CD14-positive monocyte (primary cell): ENCODE results near the gene SIGLEC1. TPM values are rescaled to one million over a fixed set of nuclear protein-coding genes. Genes with fewer than 3 reads are reported as not detected.

Source experiments
- DNase-seq, 3 donors: peaks; one replicate each; pipeline ENCODE4 v3.0.0-alpha.2; 2011 to 2022
- H2AFZ ChIP-seq: 2 replicates; pipeline ENCODE4 v1.6.0; 2012; ENCODE audit warnings: mild to moderate bottlenecking, low read depth, low read length, inconsistent platforms; ENCODE audit not compliant: insufficient read depth, poor library complexity, severe bottlenecking
- H3K27ac ChIP-seq, 2 donors: 1 replicate in 1 of 2; 2 replicates in 1 of 2; pipeline ENCODE4 v1.5.1; 2012 to 2013; ENCODE audit warnings: low read length in 2 of 2, control low read depth in 1 of 2, inconsistent platforms in 1 of 2, low read depth in 1 of 2, mild to moderate bottlenecking in 1 of 2
- H3K27me3 ChIP-seq, 2 donors: one replicate each; pipeline versions ENCODE4 v1.6.0 to v1.6.1; 2011 to 2013; ENCODE audit warnings: low read length in 2 of 2; ENCODE audit not compliant: control insufficient read depth in 2 of 2, insufficient read depth in 2 of 2
- H3K36me3 ChIP-seq, 2 donors: replicated peaks in 1 of 2; 1 replicate in 1 of 2; 2 replicates in 1 of 2; pipeline versions ENCODE4 v1.5.1 to v1.6.1; 2012 to 2013; ENCODE audit warnings: low read length in 2 of 2, control low read depth in 1 of 2, inconsistent platforms in 1 of 2, mild to moderate bottlenecking in 1 of 2; ENCODE audit not compliant: insufficient read depth in 2 of 2, control insufficient read depth in 1 of 2
- H3K4me1 ChIP-seq, 2 donors: 1 replicate in 1 of 2; 2 replicates in 1 of 2; pipeline versions ENCODE4 v1.5.1 to v1.6.1; 2012 to 2013; ENCODE audit warnings: low read length in 2 of 2, control low read depth in 1 of 2, inconsistent platforms in 1 of 2, mild to moderate bottlenecking in 1 of 2, moderate library complexity in 1 of 2; ENCODE audit not compliant: insufficient read depth in 2 of 2, control insufficient read depth in 1 of 2
- H3K4me2 ChIP-seq: replicated peaks from 2 replicates; pipeline ENCODE3; 2012; ENCODE audit warnings: low read length, moderate library complexity, mild to moderate bottlenecking; ENCODE audit not compliant: poor library complexity, severe bottlenecking; ENCODE audit errors: extremely low read depth
- H3K4me3 ChIP-seq, 3 experiments: fragments of 200-600 bp in 1 of 3; sonication (generic) in 1 of 3; replicated peaks in 1 of 3; 1 replicate in 2 of 3; 2 replicates in 1 of 3; pipeline ENCODE4 v1.5.1; 2011 to 2013; ENCODE audit warnings: low read length in 3 of 3, mild to moderate bottlenecking in 3 of 3, control low read depth in 2 of 3, low read depth in 2 of 3, inconsistent platforms in 1 of 3, moderate library complexity in 1 of 3
- H3K79me2 ChIP-seq: 2 replicates; pipeline ENCODE4 v1.6.0; 2012; ENCODE audit warnings: mild to moderate bottlenecking, control low read depth, inconsistent platforms, low read length, moderate library complexity; ENCODE audit not compliant: insufficient read depth
- H3K9ac ChIP-seq: 2 replicates; pipeline ENCODE4 v1.6.0; 2017; ENCODE audit warnings: low read length, mild to moderate bottlenecking; ENCODE audit not compliant: insufficient read depth, poor library complexity, severe bottlenecking
- H3K9me3 ChIP-seq, 2 donors: replicated peaks in 1 of 2; 1 replicate in 1 of 2; 2 replicates in 1 of 2; pipeline versions ENCODE4 v1.5.1 to v1.6.1; 2012 to 2013; ENCODE audit warnings: low read length in 2 of 2, control low read depth in 1 of 2; ENCODE audit not compliant: control insufficient read depth in 1 of 2, insufficient read depth in 1 of 2
- H4K20me1 ChIP-seq: 2 replicates; pipeline ENCODE4 v1.6.0; 2012; ENCODE audit warnings: mild to moderate bottlenecking, low read length, control low read depth, moderate library complexity; ENCODE audit not compliant: insufficient read depth
- H3K27ac Mint-ChIP-seq, 7 donors: one replicate each; pipeline ENCODE4 v1.8.0; 2020; ENCODE audit warnings: mild to moderate bottlenecking in 7 of 7, mixed read lengths in 7 of 7, moderate library complexity in 6 of 7, inconsistent platforms in 2 of 7
- H3K27me3 Mint-ChIP-seq, 3 donors: one replicate each; pipeline ENCODE4 v1.8.0; 2021 to 2022; ENCODE audit warnings: low read depth in 3 of 3, mild to moderate bottlenecking in 3 of 3, mixed read lengths in 3 of 3, moderate library complexity in 3 of 3, inconsistent platforms in 1 of 3
- H3K36me3 Mint-ChIP-seq, 2 donors: one replicate each; pipeline ENCODE4 v1.8.0; 2020; ENCODE audit warnings: mixed read lengths in 2 of 2, inconsistent platforms in 1 of 2, mild to moderate bottlenecking in 1 of 2
- H3K4me1 Mint-ChIP-seq: one replicate; pipeline ENCODE4 v1.8.0; 2020; ENCODE audit warnings: mild to moderate bottlenecking, mixed read lengths
- H3K4me3 Mint-ChIP-seq, 2 donors: one replicate each; pipeline ENCODE4 v1.8.0; 2020; ENCODE audit warnings: mild to moderate bottlenecking in 2 of 2, mixed read lengths in 2 of 2, moderate library complexity in 1 of 2
- H3K9me3 Mint-ChIP-seq, 7 donors: one replicate each; pipeline ENCODE4 v1.8.0; 2020 to 2022; ENCODE audit warnings: mixed read lengths in 7 of 7, mild to moderate bottlenecking in 6 of 7, moderate library complexity in 6 of 7, inconsistent platforms in 2 of 7
- WGBS: methylation state at CpG from one replicate; pipeline ENCODE4 v1.1.5; 2013; ENCODE audit warnings: missing lambda C conversion rate; ENCODE audit not compliant: insufficient coverage; 5-methylcytosine and 5-hydroxymethylcytosine counted together
- intact Hi-C, 2 donors: fragments of 100-400 bp; cut with micrococcal nuclease; formaldehyde crosslinking; loops; one replicate each; pipeline versions ENCODE4 v1.15.0 to v1.15.1; 2023
- polyA plus RNA-seq, 3 donors: library from polyadenylated mRNA; depleted of rRNA in 1 of 3; unstranded in 2 of 3; stranded (reverse) in 1 of 3; fragments of 300-500 nt in 2 of 3; fragments of >200 nt in 1 of 3; fragmentation: Illumina TruSeq in 2 of 3; gene quantifications; 1 replicate in 2 of 3; 2 replicates in 1 of 3; pipeline ENCODE4 v1.2.3, GENCODE V29; 2012 to 2021
- TF ChIP-seq, protein P1 (sequence below): fragments of 200-600 bp; IDR thresholded peaks from one replicate; pipeline ENCODE4 v1.8.0; 2022; ENCODE audit warnings: antibody characterized with exemption, mild to moderate bottlenecking

SIGLEC1 gene
- polyA plus RNA-seq, 3 donors = 1.6 to 23.5 (median 2.5) TPM

DNA sequence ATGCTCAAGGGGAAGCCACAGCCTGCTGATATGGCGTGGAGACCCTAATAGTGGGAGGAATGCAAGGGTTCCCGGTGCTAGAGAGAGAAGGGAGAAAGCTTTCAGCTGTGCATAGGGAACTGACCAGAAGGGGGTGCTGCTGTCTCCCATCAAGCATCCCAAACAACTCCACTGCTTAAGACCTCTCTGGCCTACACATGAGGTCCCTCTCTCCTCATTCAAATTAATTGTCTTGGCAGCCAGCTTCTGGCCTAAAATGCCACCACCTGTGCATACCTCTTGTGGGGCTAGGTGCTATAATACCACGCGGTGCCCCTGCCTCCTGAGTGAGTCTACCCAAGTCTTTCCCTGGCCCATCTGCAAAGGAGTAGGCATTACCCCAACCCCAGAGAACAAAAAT lies 40.7 kb upstream of the SIGLEC1 start:
- peaks cover 22 to 42% of the 10 kb centered on the region in 2 donors for H3K4me1 ChIP-seq
- H3K79me2 ChIP-seq = peaks cover 25% of the 10 kb centered on the region
- H3K9ac ChIP-seq = no peak overlapping the region
- H3K4me2 ChIP-seq = no peak overlapping the region
- 70% methylated on average over 2 of the region's 4 CpGs for WGBS
- peak; percentile 60 to 67 (median 66) for DNase-seq
- TF ChIP-seq, protein P1, sequence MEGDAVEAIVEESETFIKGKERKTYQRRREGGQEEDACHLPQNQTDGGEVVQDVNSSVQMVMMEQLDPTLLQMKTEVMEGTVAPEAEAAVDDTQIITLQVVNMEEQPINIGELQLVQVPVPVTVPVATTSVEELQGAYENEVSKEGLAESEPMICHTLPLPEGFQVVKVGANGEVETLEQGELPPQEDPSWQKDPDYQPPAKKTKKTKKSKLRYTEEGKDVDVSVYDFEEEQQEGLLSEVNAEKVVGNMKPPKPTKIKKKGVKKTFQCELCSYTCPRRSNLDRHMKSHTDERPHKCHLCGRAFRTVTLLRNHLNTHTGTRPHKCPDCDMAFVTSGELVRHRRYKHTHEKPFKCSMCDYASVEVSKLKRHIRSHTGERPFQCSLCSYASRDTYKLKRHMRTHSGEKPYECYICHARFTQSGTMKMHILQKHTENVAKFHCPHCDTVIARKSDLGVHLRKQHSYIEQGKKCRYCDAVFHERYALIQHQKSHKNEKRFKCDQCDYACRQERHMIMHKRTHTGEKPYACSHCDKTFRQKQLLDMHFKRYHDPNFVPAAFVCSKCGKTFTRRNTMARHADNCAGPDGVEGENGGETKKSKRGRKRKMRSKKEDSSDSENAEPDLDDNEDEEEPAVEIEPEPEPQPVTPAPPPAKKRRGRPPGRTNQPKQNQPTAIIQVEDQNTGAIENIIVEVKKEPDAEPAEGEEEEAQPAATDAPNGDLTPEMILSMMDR = peak; percentile 81
- no peak overlapping the region for H3K4me3 Mint-ChIP-seq
- H3K27ac ChIP-seq = no peak overlapping the region
- intact Hi-C loops = loop anchor here in 1 of 2 donors (1.0 kb wide), 1 partner anchor 102 kb away; no protein-coding TSS in a partner anchor
- H3K27ac Mint-ChIP-seq = peak overlapping the region in 3 of 7 donors; percentile 13 to 71 (median 42)
- H3K4me3 ChIP-seq = no peak overlapping the region
- H3K27me3 ChIP-seq = no peaks in the 10 kb centered on the region
- no peaks in the 10 kb centered on the region for H3K9me3 ChIP-seq
- H3K36me3 Mint-ChIP-seq = peaks cover 47 to 58% of the 10 kb centered on the region in 2 donors
- H3K27me3 Mint-ChIP-seq = peaks cover 2 to 4% (median 2%) of the 10 kb centered on the region in 3 donors
- H3K36me3 ChIP-seq = peaks cover 33 to 56% of the 10 kb centered on the region in 2 donors
- H3K4me1 Mint-ChIP-seq = peaks cover 29% of the 10 kb centered on the region
- no peak overlapping the region for H2AFZ ChIP-seq
- H4K20me1 ChIP-seq = peaks cover 38% of the 10 kb centered on the region
- H3K9me3 Mint-ChIP-seq = no peaks in the 10 kb centered on the region

DNA sequence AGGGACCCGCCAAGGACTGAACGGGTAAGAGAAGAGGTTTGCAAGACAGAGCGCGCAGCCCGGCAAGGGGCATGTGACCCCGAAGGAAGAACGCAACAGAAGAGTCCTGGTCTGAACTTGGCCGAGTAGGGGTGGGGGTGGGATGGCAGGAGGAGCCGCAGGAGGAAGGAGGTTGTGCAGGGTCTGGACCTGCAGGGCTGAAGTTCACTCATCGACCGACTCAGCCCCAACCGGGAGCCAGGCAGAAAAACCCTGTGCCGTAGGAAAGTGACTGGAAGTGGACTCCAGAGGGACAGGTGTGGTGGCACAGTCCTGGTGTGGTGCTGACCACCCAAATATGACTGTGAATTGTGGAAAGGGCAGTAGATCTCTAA lies 40.0 kb upstream of the SIGLEC1 start:
- peaks cover 2 to 7% (median 4%) of the 10 kb centered on the region in 3 donors for H3K27me3 Mint-ChIP-seq
- Histone ChIP-seq H3K9ac (peak overlapping the region; percentile 1), H3K4me2 (peak overlapping the region; percentile 69), H3K4me3 (peak overlapping the region in 1 of 3 experiments; percentile 64), H3K9me3 (no peaks in the 10 kb centered on the region), H2AFZ (no peak overlapping the region), H3K4me1 (peaks cover 15 to 35% of the 10 kb centered on the region in 2 donors), H4K20me1 (peaks cover 38% of the 10 kb centered on the region), H3K79me2 (peaks cover 24% of the 10 kb centered on the region), H3K27me3 (no peaks in the 10 kb centered on the region), H3K36me3 (peaks cover 33 to 49% of the 10 kb centered on the region in 2 donors), H3K27ac (no peak overlapping the region)
- no peaks in the 10 kb centered on the region for H3K9me3 Mint-ChIP-seq
- 70% methylated on average over 13 of the region's 13 CpGs for WGBS
- TF ChIP-seq, protein P1 = no peak
- H3K27ac Mint-ChIP-seq = peak overlapping the region in 6 of 7 donors; percentile 1 to 83 (median 42)
- H3K4me3 Mint-ChIP-seq = peak overlapping the region; percentile 75
- no peak for DNase-seq
- peaks cover 41 to 51% of the 10 kb centered on the region in 2 donors for H3K36me3 Mint-ChIP-seq
- peaks cover 21% of the 10 kb centered on the region for H3K4me1 Mint-ChIP-seq
- intact Hi-C loops = no loop called here
